Activated naive CD4-positive, alpha-beta T cell (primary cell): ENCODE results near the gene GRM1.

Experiments used
- DNase-seq, 4 experiments: peaks; one replicate each; lab custom pipeline; 2025; lab: John Stamatoyannopoulos, UW

The GRM1 gene

DNA sequence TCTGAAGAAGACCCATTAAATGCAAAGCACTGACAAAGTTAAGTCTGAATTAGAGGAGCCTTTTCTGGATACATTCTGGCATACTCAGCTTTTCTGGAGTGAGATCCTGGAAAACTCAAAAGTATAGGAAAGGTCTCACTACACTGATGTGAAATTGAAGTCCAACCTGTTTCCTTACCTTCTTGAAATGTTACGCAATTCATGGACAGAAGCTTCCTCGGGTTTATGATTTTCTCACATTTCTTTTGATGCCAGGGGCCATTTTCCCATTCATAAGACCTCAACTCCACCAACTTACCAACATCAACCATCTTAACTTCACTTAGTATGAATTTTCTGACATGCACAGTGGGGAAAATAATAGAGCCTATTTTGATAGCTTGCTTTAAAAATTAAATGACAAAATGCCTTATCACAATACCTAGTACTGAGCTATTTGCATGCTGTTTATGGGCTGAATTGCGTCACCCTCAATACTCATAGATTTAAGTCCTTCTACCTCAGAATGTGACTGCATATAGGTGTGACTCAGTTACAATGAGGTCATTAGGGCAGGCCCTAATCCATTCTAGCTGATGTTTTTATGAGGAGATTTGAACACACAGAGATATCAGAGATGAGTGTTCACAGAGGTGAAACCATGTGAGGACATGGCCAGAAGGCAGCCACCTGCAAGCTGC lies 441.4 kb downstream of the GRM1 start:
- DNase-seq: no peak

DNA sequence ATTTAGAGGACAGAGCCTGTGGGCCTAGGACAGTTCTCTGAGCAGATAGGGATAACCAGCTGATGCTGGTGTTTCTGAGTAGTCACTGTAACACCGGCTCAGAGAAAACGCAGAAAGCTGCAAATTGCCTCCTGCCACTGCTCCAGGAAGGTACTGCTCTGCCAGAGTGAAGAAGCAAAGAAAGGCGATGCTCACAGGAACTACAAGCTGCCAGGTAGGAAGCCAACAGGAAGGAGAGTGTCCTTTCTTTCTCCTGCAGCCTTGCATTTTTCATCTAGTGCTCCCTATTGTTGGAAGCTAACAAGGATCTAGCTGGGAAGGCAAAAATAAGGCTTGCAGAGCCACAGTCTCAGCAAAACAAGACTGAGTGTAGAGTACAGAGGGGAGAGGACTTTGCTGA lies 444.1 kb downstream of the GRM1 start:
- DNase-seq: no peak

DNA sequence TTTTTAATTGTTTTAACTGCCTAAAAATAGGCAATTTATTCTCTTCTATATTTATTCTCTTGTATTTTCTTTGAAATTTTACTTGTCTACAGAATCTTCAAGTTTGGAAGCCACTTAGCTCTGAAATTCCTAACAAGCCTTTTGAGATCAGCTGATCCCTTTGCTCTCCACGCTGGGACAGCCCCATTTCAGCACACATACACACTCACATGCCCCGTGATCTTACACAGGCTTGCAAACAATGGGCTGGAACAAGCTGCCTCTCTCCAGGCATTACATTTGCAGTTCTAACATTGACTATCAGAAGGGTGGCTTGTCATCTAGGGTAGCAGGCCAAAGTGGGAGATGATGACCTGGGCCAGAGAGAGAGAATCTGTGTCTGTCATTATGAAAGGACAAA lies 452.7 kb downstream of the GRM1 start:
- no peak for DNase-seq

DNA sequence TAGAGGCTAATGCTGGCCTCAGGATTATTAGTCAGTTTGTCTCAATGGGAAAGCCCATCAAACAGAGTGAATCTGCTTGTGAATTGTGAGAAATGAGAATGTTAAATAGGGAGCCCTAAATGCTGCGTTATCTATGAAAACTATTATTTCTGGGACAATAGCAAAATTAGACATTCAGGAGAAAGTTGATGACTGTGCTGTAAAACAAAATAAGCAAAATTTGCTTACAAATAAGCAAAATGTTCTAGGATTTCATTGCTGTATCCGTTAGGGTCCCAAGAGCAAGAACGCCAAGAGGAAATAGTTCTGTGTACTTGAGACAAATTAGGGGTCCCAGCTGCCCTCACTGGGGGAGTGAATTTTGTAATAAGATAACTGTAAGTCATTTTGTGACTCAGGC lies 455.5 kb downstream of the GRM1 start:
- no peak for DNase-seq
